ENCODE data around the gene GINS1. TPM values are rescaled to one million over a fixed set of nuclear protein-coding genes. Genes with fewer than 3 reads are reported as not detected.

GINS1 gene
- total RNA-seq, result 14.1 TPM

GRCh38 chr20:25407311-25408169 lies at the start of gene GINS1:
Gene GINS1 (plus strand): TSS chr20:25407673. CDS start chr20:25407821, 148 bp downstream.

GRCh38 chr20:25390538-25391528 lies 16.6 kb upstream of the GINS1 start, which contains the start of gene ABHD12:
Gene ABHD12 (minus strand): TSS chr20:25390835. CDS start chr20:25390703, 132 bp downstream.

Other genes starting within 250 kb of the GINS1 start
- 64.1 TPM for gene ENTPD6, start 212.0 kb upstream of the GINS1 start, total RNA-seq
- gene PYGB, start 159.6 kb upstream of the GINS1 start, total RNA-seq, result 100 TPM
- gene ABHD12, start 16.8 kb upstream of the GINS1 start, total RNA-seq, result 69.2 TPM
- 22.1 TPM for gene NINL, start 177.9 kb downstream of the GINS1 start, total RNA-seq
- 8.5 TPM for gene NANP, start 216.3 kb downstream of the GINS1 start, total RNA-seq

Measured in diencephalon (tissue), 1 donor.